ENCODE results near the gene STX1A. TPM values are rescaled to one million over a fixed set of nuclear protein-coding genes. Genes with fewer than 3 reads are reported as not detected.

The STX1A gene
- total and polyA plus RNA-seq, 2 of the 8 experiments (the other 6 are each of a cell fraction or from before 2014, with no cell fraction given): 13.5 to 17.5 TPM

GRCh38 chr7:73728551-73728950, 9.1 kb upstream of the STX1A start:
- peaks cover 0 to 3% of the 10 kb centered on the region in 2 experiments for H4K20me1 ChIP-seq (replicated peaks in 1 of 2; ENCODE audit: control insufficient read depth in 1 of 2, insufficient read depth in 2 of 2, low read length in 2 of 2)
- H2BK20ac ChIP-seq (ENCODE audit: low read length): no peak overlapping the region
- H2BK15ac ChIP-seq (ENCODE audit: low read length): no peak overlapping the region
- no peak overlapping the region for H2AK5ac ChIP-seq (ENCODE audit: low read depth, low read length)
- no peaks in the 10 kb centered on the region for H3K79me1 ChIP-seq (ENCODE audit: low read depth, low read length)
- H3K23ac ChIP-seq (ENCODE audit: insufficient read length): no peak overlapping the region
- H4K91ac ChIP-seq (replicated peaks; ENCODE audit: insufficient read length, low read length): no peak overlapping the region
- no peak overlapping the region for H2BK120ac ChIP-seq (replicated peaks; ENCODE audit: low read depth, low read length)
- WGBS, 2 experiments (ENCODE audit: extremely low coverage in 1 of 2, insufficient coverage in 1 of 2, insufficient read length in 1 of 2, insufficient replicate concordance in 2 of 2, low coverage in 1 of 2, low lambda C conversion rate in 2 of 2, missing lambda C conversion rate in 1 of 2): 76% methylated on average over 5 of the region's 5 CpGs; no CpG with 5 or more reads in 1 of the 2 experiments
- CTCF ChIA-PET (ENCODE audit: partially characterized antibody): interaction anchor here (0.5 to 2.1 kb wide), 14 partner anchors 9 to 206 kb away, joined by 3 to 16 read pairs (median 4); no protein-coding TSS in a partner anchor
- H3K4me1 ChIP-seq (replicated peaks in 1 of 4; ENCODE audit: control insufficient read depth in 3 of 4, insufficient read depth in 4 of 4, low read length in 3 of 4): no peaks in the 10 kb centered on the region
- no peak for TF ChIP-seq KDM5A (IDR thresholded peaks at IDR 0.05; ENCODE audit: low read length)
- no peak for TF ChIP-seq E2F6 (IDR thresholded peaks at IDR 0.05)
- no peak for TF ChIP-seq ZNF274 (IDR thresholded peaks at IDR 0.05; ENCODE audit: borderline replicate concordance, extremely low read depth, low read length)
- no peak for TF ChIP-seq RNF2 (IDR thresholded peaks at IDR 0.05; ENCODE audit: borderline replicate concordance, low read depth, low read length, missing control alignments, poor library complexity, severe bottlenecking)
- TF ChIP-seq USF2 (IDR thresholded peaks at IDR 0.05; ENCODE audit: low read length): no peak
- TF ChIP-seq JUND (IDR thresholded peaks at IDR 0.05; ENCODE audit: low read length): no peak
- TF ChIP-seq SIX5 (IDR thresholded peaks at IDR 0.05; ENCODE audit: low read depth, low read length): no peak
- no peak for TF ChIP-seq TCF12 (IDR thresholded peaks at IDR 0.05; ENCODE audit: low read depth, low read length)
- H3K23me2 ChIP-seq (ENCODE audit: low read depth, low read length): peaks cover 3% of the 10 kb centered on the region; the same call in 1 of the 2 replicates
- no peaks in the 10 kb centered on the region for H3K36me3 ChIP-seq (ENCODE audit: control insufficient read depth in 2 of 4, insufficient read depth in 4 of 4, low read length in 3 of 4)
- H4K8ac ChIP-seq (ENCODE audit: extremely low read depth, insufficient read depth, low read length): no peak overlapping the region
- no peak for DNase-seq (ENCODE audit: low read depth in 1 of 2, low spot score in 2 of 2)
- no peak overlapping the region for H2AFZ ChIP-seq (ENCODE audit: low read length)
- POLR2A ChIA-PET (ENCODE audit: partially characterized antibody): interaction anchor here (0.9 to 1.4 kb wide), 4 partner anchors 9 to 121 kb away, joined by 3 to 5 read pairs (median 4); partner anchors contain the start of gene STX1A
- no peak overlapping the region for H3K27ac ChIP-seq (ENCODE audit: low read depth, low read length)
- H3K14ac ChIP-seq (ENCODE audit: insufficient read length): no peak overlapping the region
- no peak overlapping the region for H3K4me3 ChIP-seq (ENCODE audit: extremely low read depth in 1 of 4, insufficient read depth in 2 of 4, low read depth in 3 of 4, low read length in 4 of 4)
- no peak overlapping the region for H2BK12ac ChIP-seq (ENCODE audit: low read depth, low read length)
- no peaks in the 10 kb centered on the region for H3K27me3 ChIP-seq (replicated peaks in 1 of 4; ENCODE audit: control insufficient read depth in 3 of 4, extremely low read depth in 1 of 4, insufficient read depth in 3 of 4, low read length in 3 of 4)
- H3K4ac ChIP-seq (replicated peaks; ENCODE audit: insufficient read length, low read depth, low read length): no peak overlapping the region
- no peak overlapping the region for H3K18ac ChIP-seq (ENCODE audit: extremely low read depth, low read length)
- H3K4me2 ChIP-seq (ENCODE audit: insufficient read depth in 1 of 2, low read depth in 2 of 2, low read length in 2 of 2): no peak overlapping the region
- no peak overlapping the region for H4K5ac ChIP-seq (ENCODE audit: insufficient read length, low read depth, low read length)
- H3K56ac ChIP-seq (replicated peaks; ENCODE audit: insufficient read length, low read depth, low read length): no peak overlapping the region
- no peak for FAIRE-seq
- H2BK5ac ChIP-seq (ENCODE audit: low read depth, low read length): no peak overlapping the region
- no peaks in the 10 kb centered on the region for H3K79me2 ChIP-seq (ENCODE audit: control insufficient read depth in 1 of 2, insufficient read depth in 2 of 2, low read length in 2 of 2)
- no peak overlapping the region for H3K9ac ChIP-seq (replicated peaks in 1 of 4; ENCODE audit: extremely low read depth in 1 of 4, low read depth in 3 of 4, low read length in 3 of 4)
- no peaks in the 10 kb centered on the region for H3K9me3 ChIP-seq (ENCODE audit: insufficient read depth in 2 of 2, low read depth in 1 of 2, low read length in 1 of 2)

All from H1 (cell line).